ENCODE results near the gene TIMELESS.

- TF ChIP-seq CTCF (IDR thresholded peaks at IDR 0.05) (no peak), POLR2A (IDR thresholded peaks at IDR 0.05) (no peak)
Observed at GRCh38 chr12:56389412-56389811, 59.8 kb downstream of the TIMELESS start.

Data from prostate gland (tissue), 2 donors.